PC-3 (cell line): ENCODE data around the gene MITF.

Experiments used
- EZH2 ChIP-seq: fragments of 300-600 bp; sonication (generic); IDR thresholded peaks from one replicate; pipeline ENCODE4 v1.6.1; 2017; ENCODE audit warnings: antibody characterized with exemption, mild to moderate bottlenecking, low read length; ENCODE audit not compliant: unreplicated experiment
- EZH2phosphoT487 ChIP-seq: fragments of 300-600 bp; sonication (generic); IDR thresholded peaks from 2 replicates; pipeline ENCODE4 v1.6.1; 2018; ENCODE audit warnings: mild to moderate bottlenecking, antibody characterized with exemption, low read length, borderline replicate concordance
- TF ChIP-seq, protein P1 (sequence below): fragments of 300-600 bp; sonication (generic); conservative IDR thresholded peaks from 2 replicates; pipeline ENCODE4 v1.5.1; 2017; ENCODE audit warnings: antibody characterized with exemption, low read depth, mild to moderate bottlenecking, low read length

DNA sequence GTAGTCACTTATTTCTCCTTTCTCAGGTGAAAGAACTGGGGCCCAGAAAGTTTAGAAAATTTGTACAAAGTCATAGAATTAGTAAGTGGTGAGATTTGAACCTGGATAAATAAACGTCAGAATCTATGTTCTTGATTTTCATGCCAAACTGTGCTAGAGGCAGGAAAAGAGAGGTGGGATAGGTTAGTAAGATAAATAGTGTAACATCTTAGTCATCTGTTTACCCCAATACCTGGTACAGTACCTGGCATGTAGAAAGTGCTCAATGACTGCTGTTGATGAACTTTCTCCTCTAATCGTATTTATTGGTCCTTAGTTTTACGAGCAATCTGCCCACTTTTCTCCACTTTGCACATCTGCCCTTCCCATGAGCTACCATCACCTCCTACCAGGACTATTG is 124.9 kb downstream of the MITF start:
- TF ChIP-seq, protein P1, sequence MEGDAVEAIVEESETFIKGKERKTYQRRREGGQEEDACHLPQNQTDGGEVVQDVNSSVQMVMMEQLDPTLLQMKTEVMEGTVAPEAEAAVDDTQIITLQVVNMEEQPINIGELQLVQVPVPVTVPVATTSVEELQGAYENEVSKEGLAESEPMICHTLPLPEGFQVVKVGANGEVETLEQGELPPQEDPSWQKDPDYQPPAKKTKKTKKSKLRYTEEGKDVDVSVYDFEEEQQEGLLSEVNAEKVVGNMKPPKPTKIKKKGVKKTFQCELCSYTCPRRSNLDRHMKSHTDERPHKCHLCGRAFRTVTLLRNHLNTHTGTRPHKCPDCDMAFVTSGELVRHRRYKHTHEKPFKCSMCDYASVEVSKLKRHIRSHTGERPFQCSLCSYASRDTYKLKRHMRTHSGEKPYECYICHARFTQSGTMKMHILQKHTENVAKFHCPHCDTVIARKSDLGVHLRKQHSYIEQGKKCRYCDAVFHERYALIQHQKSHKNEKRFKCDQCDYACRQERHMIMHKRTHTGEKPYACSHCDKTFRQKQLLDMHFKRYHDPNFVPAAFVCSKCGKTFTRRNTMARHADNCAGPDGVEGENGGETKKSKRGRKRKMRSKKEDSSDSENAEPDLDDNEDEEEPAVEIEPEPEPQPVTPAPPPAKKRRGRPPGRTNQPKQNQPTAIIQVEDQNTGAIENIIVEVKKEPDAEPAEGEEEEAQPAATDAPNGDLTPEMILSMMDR = no peak
- TF ChIP-seq EZH2 (no peak), EZH2phosphoT487 (no peak)
